ENCODE results near the gene AZIN2.
"Not testable (repeated sequence)": the region's sequence is repeated elsewhere in the genome, so short reads cannot be mapped to it uniquely, and the experiment has no call there.

Gene AZIN2

DNA sequence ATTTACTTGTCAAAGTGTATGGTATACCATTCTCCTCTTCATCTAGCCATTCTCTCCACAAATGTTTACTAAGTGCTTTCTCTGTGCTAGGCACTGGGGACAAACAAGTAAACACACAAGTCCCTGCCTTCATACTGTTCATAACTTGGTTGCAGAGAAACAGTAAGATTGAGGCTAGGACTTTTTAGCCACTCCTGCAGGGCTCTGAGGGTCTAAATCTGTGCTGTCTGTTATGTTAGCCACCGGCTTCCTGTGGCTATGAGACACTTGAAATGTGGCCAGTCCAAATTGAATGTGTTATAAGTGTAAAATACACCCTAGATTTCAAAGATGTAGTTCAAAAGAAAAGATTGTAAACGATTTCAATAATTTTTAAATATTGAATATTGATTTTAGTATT is 50.2 kb downstream of the AZIN2 start:
- H3K9me3 Mint-ChIP-seq, result peaks cover 7% of the 10 kb centered on the region
- TF ChIP-seq, protein P1, sequence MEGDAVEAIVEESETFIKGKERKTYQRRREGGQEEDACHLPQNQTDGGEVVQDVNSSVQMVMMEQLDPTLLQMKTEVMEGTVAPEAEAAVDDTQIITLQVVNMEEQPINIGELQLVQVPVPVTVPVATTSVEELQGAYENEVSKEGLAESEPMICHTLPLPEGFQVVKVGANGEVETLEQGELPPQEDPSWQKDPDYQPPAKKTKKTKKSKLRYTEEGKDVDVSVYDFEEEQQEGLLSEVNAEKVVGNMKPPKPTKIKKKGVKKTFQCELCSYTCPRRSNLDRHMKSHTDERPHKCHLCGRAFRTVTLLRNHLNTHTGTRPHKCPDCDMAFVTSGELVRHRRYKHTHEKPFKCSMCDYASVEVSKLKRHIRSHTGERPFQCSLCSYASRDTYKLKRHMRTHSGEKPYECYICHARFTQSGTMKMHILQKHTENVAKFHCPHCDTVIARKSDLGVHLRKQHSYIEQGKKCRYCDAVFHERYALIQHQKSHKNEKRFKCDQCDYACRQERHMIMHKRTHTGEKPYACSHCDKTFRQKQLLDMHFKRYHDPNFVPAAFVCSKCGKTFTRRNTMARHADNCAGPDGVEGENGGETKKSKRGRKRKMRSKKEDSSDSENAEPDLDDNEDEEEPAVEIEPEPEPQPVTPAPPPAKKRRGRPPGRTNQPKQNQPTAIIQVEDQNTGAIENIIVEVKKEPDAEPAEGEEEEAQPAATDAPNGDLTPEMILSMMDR (IDR thresholded peaks at IDR 0.05), result no peak

GRCh38 chr1:33132549-33132948 is 51.6 kb downstream of the AZIN2 start:
- H3K4me1 Mint-ChIP-seq, result peaks cover 7% of the 10 kb centered on the region
- no peaks in the 10 kb centered on the region for H3K9me3 Mint-ChIP-seq
- H3K4me3 Mint-ChIP-seq, result no peak overlapping the region
- TF ChIP-seq, protein P1 (IDR thresholded peaks at IDR 0.05), result no peak
- H3K27me3 Mint-ChIP-seq (ENCODE audit: low read depth, poor library complexity), result peaks cover 14% of the 10 kb centered on the region
- DNase-seq, result no peak
- no peak overlapping the region for H3K27ac Mint-ChIP-seq
- no peaks in the 10 kb centered on the region for H3K36me3 Mint-ChIP-seq (ENCODE audit: low read depth)

More for the DNA sequence above, 50.2 kb downstream of the AZIN2 start:
- Mint-ChIP-seq H3K4me3 (no peak overlapping the region), H3K27ac (no peak overlapping the region), H3K4me1 (peaks cover 14% of the 10 kb centered on the region), H3K36me3 (ENCODE audit: low read depth) (peaks cover 2% of the 10 kb centered on the region), H3K27me3 (ENCODE audit: low read depth, poor library complexity) (peaks cover 17% of the 10 kb centered on the region)
- DNase-seq, result no peak

DNA sequence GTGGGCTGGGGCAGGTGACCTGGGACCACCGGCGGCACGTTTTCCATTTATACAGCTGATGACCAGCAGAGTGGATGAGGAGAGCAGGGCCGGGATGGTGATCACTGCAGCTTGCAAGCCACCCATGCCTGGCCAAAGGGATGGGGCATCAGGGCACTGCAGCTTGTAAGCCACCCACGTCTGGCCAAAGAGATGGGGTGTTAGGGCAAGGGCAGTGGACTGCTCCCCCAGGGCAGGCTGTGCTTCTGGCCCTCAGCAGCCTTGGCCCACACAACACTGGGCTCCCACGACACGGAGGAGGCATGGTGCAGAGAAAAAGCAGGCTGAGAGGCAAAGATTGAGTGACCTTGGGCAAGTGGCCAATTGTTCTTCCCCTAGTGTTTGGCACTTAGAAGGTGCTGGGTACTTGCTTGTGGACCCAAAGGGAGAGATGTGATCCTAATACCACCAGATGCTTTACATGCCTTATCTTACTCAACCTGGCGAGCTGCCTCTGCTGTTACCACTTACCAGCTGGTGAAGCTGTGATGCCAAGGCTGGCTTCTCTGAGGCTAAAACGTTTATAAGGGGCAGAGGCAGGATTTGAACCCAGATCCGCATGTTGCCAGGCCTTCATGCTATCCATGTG is 52.6 kb downstream of the AZIN2 start:
- TF ChIP-seq, protein P1 (IDR thresholded peaks at IDR 0.05), result no peak
- no peak for DNase-seq
- Mint-ChIP-seq H3K4me3 (no peak overlapping the region), H3K36me3 (ENCODE audit: low read depth) (no peaks in the 10 kb centered on the region), H3K27me3 (ENCODE audit: low read depth, poor library complexity) (peaks cover 14% of the 10 kb centered on the region), H3K4me1 (peaks cover 17% of the 10 kb centered on the region), H3K9me3 (no peaks in the 10 kb centered on the region), H3K27ac (no peak overlapping the region)

DNA sequence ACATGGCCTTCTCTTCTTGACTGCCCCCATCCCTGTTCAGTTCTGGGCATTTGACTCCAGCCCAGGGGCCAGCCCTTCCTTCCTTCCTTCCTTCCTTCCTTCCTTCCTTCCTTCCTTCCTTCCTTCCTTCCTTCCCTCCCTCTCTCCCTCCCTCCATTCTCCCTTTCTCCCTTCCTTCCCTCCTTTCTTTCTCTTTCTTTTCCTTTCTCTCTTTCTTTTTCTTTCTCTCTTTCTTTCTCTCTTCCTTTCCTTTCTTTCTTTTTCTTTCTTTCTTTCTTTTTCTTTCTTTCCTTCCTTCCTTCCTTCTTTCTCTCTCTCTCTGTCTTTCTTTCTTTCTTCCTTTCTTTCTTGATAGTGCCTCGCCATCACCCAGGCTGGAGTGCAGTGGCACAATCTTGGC is 55.1 kb downstream of the AZIN2 start:
- not testable (repeated sequence) for H3K9me3 Mint-ChIP-seq; H3K36me3 Mint-ChIP-seq (ENCODE audit: low read depth); H3K4me3 Mint-ChIP-seq; H3K27ac Mint-ChIP-seq; DNase-seq
- Mint-ChIP-seq H3K4me1 (peaks cover 33% of the 10 kb centered on the region), H3K27me3 (ENCODE audit: low read depth, poor library complexity) (peaks cover 14% of the 10 kb centered on the region)

- Mint-ChIP-seq H3K36me3 (ENCODE audit: low read depth) (no peaks in the 10 kb centered on the region), H3K27me3 (ENCODE audit: low read depth, poor library complexity) (peaks cover 10% of the 10 kb centered on the region), H3K4me3 (no peak overlapping the region), H3K27ac (no peak overlapping the region), H3K9me3 (no peaks in the 10 kb centered on the region), H3K4me1 (peaks cover 46% of the 10 kb centered on the region)
- DNase-seq, result peak; percentile 79
- TF ChIP-seq, protein P1 (IDR thresholded peaks at IDR 0.05), result peak; percentile 68
These were observed 56.8 kb downstream of the AZIN2 start for GRCh38 chr1:33137800-33138199.

- DNase-seq, result no peak
- no peak overlapping the region for H3K27ac Mint-ChIP-seq
- no peak overlapping the region for H3K4me3 Mint-ChIP-seq
- H3K4me1 Mint-ChIP-seq, result peaks cover 59% of the 10 kb centered on the region
- TF ChIP-seq, protein P1 (IDR thresholded peaks at IDR 0.05), result no peak
- no peaks in the 10 kb centered on the region for H3K9me3 Mint-ChIP-seq
- peaks cover 4% of the 10 kb centered on the region for H3K36me3 Mint-ChIP-seq (ENCODE audit: low read depth)
- H3K27me3 Mint-ChIP-seq (ENCODE audit: low read depth, poor library complexity), result peaks cover 5% of the 10 kb centered on the region
These were observed 59.5 kb downstream of the AZIN2 start for GRCh38 chr1:33140153-33141149.

All from nephron progenitor cell (in vitro differentiated cells).